22Rv1 (cell line): ENCODE data around the gene OSTC.

Experiments used
- H3K27ac ChIP-seq: fragments of 450-650 bp; 2 replicates; pipeline ENCODE4 v1.5.1; 2017
- CTCF ChIP-seq: fragments of 450-650 bp; IDR thresholded peaks from 2 replicates; pipeline ENCODE4 v1.5.1; 2017; ENCODE audit warnings: mild to moderate bottlenecking
- ZFX ChIP-seq: fragments of 450-650 bp; IDR thresholded peaks from 2 replicates; pipeline ENCODE4 v1.6.1; 2017; ENCODE audit warnings: antibody characterized with exemption, borderline replicate concordance

OSTC gene

GRCh38 chr4:108626056-108626455 is 24.3 kb upstream of the OSTC start:
- no peak for TF ChIP-seq CTCF

GRCh38 chr4:108628411-108628810 is 22.0 kb upstream of the OSTC start:
- TF ChIP-seq ZFX (no peak), CTCF (no peak)

More at GRCh38 chr4:108626056-108626455, 24.3 kb upstream of the OSTC start:
- no peak overlapping the region for H3K27ac ChIP-seq

GRCh38 chr4:108635070-108635655 is 15.2 kb upstream of the OSTC start:
- H3K27ac ChIP-seq: no peak overlapping the region
- TF ChIP-seq CTCF (no peak), ZFX (no peak)

More at GRCh38 chr4:108628411-108628810, 22.0 kb upstream of the OSTC start:
- no peak overlapping the region for H3K27ac ChIP-seq

GRCh38 chr4:108636246-108636645 is 14.2 kb upstream of the OSTC start:
- TF ChIP-seq CTCF: no peak
- no peak for TF ChIP-seq ZFX
- no peak overlapping the region for H3K27ac ChIP-seq

GRCh38 chr4:108637856-108638255 is 12.5 kb upstream of the OSTC start:
- no peak for TF ChIP-seq ZFX
- TF ChIP-seq CTCF: no peak; the same call in 1 of the 2 replicates
- H3K27ac ChIP-seq: no peak overlapping the region

GRCh38 chr4:108644237-108644636 is 6.2 kb upstream of the OSTC start:
- TF ChIP-seq CTCF (no peak), ZFX (no peak)
- no peak overlapping the region for H3K27ac ChIP-seq

GRCh38 chr4:108646706-108647105 is 3.7 kb upstream of the OSTC start:
- TF ChIP-seq CTCF: no peak
- no peak overlapping the region for H3K27ac ChIP-seq
